PC-9 (cell line): ENCODE measurements around the gene CHKB.

ENCODE experiments used
- EZH2 ChIP-seq: fragments of 200-600 bp; sonication (generic); IDR thresholded peaks from 2 replicates; pipeline ENCODE4 v1.8.0; 2017; ENCODE audit warnings: antibody characterized with exemption, low read depth
- TF ChIP-seq, protein P1 (sequence below): fragments of 200-600 bp; sonication (generic); conservative IDR thresholded peaks from 2 replicates; pipeline ENCODE4 v1.6.1; 2017; ENCODE audit warnings: mixed run types, antibody characterized with exemption, mild to moderate bottlenecking, moderate library complexity

DNA sequence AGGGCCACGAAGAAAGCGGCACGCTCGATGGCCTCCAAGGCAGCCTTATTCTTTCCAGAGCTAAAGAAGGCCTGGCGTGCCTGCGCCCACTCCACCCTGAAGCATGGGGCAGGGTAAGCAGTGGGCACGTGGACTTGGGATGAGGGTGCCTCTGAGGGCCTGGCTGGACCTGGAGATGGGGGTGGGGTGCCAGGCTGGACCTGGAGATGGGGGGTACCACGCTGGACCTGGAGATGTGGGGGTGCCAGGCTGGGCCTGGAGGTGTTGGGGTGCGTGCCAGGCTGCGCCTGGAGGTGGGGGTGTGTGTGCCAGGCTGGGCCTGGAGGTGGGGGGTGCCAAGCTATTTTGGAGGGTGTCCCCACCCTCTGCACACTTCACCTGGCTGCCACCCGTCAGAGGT is 9.7 kb downstream of the CHKB start:
- TF ChIP-seq, protein P1, sequence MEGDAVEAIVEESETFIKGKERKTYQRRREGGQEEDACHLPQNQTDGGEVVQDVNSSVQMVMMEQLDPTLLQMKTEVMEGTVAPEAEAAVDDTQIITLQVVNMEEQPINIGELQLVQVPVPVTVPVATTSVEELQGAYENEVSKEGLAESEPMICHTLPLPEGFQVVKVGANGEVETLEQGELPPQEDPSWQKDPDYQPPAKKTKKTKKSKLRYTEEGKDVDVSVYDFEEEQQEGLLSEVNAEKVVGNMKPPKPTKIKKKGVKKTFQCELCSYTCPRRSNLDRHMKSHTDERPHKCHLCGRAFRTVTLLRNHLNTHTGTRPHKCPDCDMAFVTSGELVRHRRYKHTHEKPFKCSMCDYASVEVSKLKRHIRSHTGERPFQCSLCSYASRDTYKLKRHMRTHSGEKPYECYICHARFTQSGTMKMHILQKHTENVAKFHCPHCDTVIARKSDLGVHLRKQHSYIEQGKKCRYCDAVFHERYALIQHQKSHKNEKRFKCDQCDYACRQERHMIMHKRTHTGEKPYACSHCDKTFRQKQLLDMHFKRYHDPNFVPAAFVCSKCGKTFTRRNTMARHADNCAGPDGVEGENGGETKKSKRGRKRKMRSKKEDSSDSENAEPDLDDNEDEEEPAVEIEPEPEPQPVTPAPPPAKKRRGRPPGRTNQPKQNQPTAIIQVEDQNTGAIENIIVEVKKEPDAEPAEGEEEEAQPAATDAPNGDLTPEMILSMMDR = no peak
- TF ChIP-seq EZH2 = no peak
